Glutamatergic neuron (in vitro differentiated cells): ENCODE data around the gene GNG7. TPM values are rescaled to one million over a fixed set of nuclear protein-coding genes. Genes with fewer than 3 reads are reported as not detected.

Experiments used
- DNase-seq: peaks from one replicate; pipeline ENCODE4 v3.0.0; 2022
- H3K27ac Mint-ChIP-seq: one replicate; pipeline ENCODE4 v1.8.0; 2020; ENCODE audit warnings: mild to moderate bottlenecking, mixed read lengths, inconsistent platforms; ENCODE audit not compliant: unreplicated experiment
- H3K27me3 Mint-ChIP-seq: one replicate; pipeline ENCODE4 v1.8.0; 2020; ENCODE audit warnings: mild to moderate bottlenecking, moderate library complexity, mixed read lengths, inconsistent platforms; ENCODE audit not compliant: unreplicated experiment
- H3K36me3 Mint-ChIP-seq: one replicate; pipeline ENCODE4 v1.8.0; 2020; ENCODE audit warnings: mild to moderate bottlenecking, mixed read lengths, inconsistent platforms; ENCODE audit not compliant: unreplicated experiment
- H3K4me1 Mint-ChIP-seq: one replicate; pipeline ENCODE4 v1.8.0; 2020; ENCODE audit warnings: mild to moderate bottlenecking, low read depth, mixed read lengths, inconsistent platforms; ENCODE audit not compliant: unreplicated experiment
- H3K4me3 Mint-ChIP-seq: one replicate; pipeline ENCODE4 v1.8.0; 2020; ENCODE audit warnings: mild to moderate bottlenecking, mixed read lengths, inconsistent platforms; ENCODE audit not compliant: unreplicated experiment
- H3K9me3 Mint-ChIP-seq: one replicate; pipeline ENCODE4 v1.8.0; 2020; ENCODE audit warnings: mild to moderate bottlenecking, moderate library complexity, mixed read lengths, inconsistent platforms; ENCODE audit not compliant: unreplicated experiment
- total RNA-seq: library from RNA; stranded (reverse); fragmentation: NEBNext Ultra II Directional; extraction: Animal tissue kit (Norgen Biotek cat#: 25700); gene quantifications from one replicate; pipeline ENCODE4 v1.2.1, GENCODE V29; 2021; ENCODE audit not compliant: unreplicated experiment
- TF ChIP-seq, protein P1 (sequence below): fragments of 200-600 bp; sonication (generic); IDR thresholded peaks from one replicate; pipeline ENCODE4 v1.5.0; 2021; ENCODE audit not compliant: partially characterized antibody, unreplicated experiment

GNG7 gene
- total RNA-seq, 1 donor from 2014 or later: 8.0 TPM

DNA sequence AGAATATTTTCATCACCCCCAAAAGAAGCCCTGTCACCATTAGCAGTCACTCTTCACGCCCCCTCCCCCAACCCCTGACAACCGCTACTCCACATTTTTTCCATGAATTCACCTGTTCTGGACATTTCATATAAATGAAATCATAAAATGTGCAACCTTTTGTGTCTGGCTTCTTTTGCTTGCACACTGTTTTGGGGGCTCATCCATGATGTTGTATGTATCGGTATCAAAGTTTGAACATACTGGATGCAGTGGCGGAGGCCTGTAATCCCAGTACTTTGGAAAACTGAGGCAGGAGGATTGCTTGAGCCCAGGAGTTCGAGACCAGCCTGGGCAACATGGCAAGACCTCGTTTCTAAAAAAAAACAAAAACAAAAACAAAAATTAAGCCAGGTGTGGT lies 219.4 kb downstream of the GNG7 start:
- TF ChIP-seq, protein P1, sequence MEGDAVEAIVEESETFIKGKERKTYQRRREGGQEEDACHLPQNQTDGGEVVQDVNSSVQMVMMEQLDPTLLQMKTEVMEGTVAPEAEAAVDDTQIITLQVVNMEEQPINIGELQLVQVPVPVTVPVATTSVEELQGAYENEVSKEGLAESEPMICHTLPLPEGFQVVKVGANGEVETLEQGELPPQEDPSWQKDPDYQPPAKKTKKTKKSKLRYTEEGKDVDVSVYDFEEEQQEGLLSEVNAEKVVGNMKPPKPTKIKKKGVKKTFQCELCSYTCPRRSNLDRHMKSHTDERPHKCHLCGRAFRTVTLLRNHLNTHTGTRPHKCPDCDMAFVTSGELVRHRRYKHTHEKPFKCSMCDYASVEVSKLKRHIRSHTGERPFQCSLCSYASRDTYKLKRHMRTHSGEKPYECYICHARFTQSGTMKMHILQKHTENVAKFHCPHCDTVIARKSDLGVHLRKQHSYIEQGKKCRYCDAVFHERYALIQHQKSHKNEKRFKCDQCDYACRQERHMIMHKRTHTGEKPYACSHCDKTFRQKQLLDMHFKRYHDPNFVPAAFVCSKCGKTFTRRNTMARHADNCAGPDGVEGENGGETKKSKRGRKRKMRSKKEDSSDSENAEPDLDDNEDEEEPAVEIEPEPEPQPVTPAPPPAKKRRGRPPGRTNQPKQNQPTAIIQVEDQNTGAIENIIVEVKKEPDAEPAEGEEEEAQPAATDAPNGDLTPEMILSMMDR: no peak
- Mint-ChIP-seq H3K4me3 (no peak overlapping the region), H3K36me3 (peaks cover 7% of the 10 kb centered on the region), H3K27me3 (peaks cover 21% of the 10 kb centered on the region), H3K4me1 (peaks cover 3% of the 10 kb centered on the region), H3K9me3 (peaks cover 1% of the 10 kb centered on the region), H3K27ac (no peak overlapping the region)
- no peak for DNase-seq

DNA sequence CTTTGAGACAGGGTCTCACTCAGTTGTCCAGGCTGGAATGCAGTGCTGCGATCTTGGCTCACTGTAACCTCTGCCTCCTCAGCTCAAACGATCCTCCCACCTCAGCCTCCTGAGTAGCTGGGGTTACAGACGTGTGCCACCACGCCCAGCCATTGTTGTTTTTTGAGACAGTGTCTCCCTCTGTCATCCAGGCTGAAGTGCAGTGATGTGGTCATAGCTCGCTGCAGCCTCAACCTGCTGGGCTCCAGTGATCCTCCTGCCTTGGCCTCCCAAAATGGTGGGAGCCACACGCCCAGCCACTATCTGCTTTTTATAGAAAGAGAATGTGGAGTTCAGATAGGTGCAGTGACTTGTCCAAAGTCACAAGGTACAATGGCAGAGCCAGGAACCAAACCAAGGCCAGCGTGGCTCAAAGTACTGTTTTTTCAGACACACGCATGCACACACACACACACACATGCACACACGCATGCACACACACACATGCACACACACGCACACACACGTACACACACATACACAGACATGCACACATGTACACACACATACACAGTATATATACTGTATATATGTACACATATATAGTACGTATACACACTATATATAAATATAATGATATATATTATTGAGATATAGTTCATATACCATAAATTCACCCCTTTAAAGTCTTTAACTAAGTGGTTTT lies 220.0 kb downstream of the GNG7 start:
- peaks cover 17% of the 10 kb centered on the region for H3K27me3 Mint-ChIP-seq
- H3K9me3 Mint-ChIP-seq: peaks cover 1% of the 10 kb centered on the region
- DNase-seq: no peak

DNA sequence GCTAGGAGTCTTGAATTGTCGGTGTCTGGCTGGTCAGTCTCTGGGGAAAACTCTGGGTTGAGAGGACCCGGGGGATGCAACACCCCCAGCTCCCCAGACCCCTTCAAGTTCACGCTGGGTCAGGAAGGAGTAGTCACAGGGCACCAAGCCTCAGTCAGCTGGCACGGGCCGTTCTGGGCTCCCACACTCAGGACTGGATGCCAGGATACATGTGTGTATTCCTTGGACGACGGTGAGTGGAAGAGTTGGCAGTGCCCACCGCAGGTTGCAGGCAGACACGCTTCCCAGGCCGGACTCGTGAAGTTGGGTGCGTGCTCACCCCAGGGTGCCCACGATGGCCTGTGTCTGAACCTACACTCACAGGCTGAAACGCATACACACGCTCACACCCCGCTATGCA lies 221.0 kb downstream of the GNG7 start:
- Mint-ChIP-seq H3K27ac (no peak overlapping the region), H3K4me3 (no peak overlapping the region), H3K27me3 (peaks cover 17% of the 10 kb centered on the region), H3K36me3 (peaks cover 7% of the 10 kb centered on the region), H3K9me3 (peaks cover 1% of the 10 kb centered on the region), H3K4me1 (peaks cover 3% of the 10 kb centered on the region)
- TF ChIP-seq, protein P1: no peak
- no peak for DNase-seq

More for the DNA sequence above, 220.0 kb downstream of the GNG7 start:
- H3K4me3 Mint-ChIP-seq: no peak overlapping the region
- no peak overlapping the region for H3K27ac Mint-ChIP-seq
- TF ChIP-seq, protein P1: no peak
- peaks cover 3% of the 10 kb centered on the region for H3K4me1 Mint-ChIP-seq
- peaks cover 7% of the 10 kb centered on the region for H3K36me3 Mint-ChIP-seq

DNA sequence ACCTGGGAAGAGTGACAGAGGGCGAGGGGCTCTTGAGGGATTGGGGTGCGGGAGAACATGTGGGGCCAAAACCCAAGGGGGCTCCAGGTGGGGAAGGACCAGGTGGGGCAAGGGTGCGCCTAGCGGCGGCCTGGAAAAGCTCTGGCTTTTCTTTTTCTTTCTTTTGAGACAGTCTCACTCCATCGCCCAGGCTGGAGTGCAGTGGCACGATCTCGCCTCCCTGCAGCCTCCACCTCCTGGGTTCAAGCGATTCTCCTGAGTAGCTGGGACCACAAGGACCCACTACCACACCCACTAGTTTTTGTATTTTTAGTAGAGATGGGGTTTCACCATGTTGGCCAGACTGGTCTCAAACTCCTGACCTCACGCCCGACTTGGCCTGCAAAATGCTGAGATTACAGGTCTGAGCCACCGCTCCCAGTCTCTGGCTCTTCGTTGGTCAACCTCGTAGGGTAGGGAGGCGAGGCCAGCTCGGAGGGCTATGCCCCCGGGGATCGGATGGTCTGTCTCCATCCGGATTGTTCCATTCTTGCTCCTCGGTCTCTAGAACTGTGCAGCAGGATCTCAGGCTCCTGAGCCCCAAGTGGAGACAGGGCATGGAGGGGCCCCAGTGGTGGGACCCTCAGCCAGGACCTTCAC lies 222.8 kb downstream of the GNG7 start:
- TF ChIP-seq, protein P1: peak; percentile 25
- Mint-ChIP-seq H3K4me1 (peaks cover 3% of the 10 kb centered on the region), H3K4me3 (no peak overlapping the region), H3K36me3 (peaks cover 7% of the 10 kb centered on the region), H3K9me3 (peaks cover 1% of the 10 kb centered on the region), H3K27me3 (peaks cover 23% of the 10 kb centered on the region), H3K27ac (no peak overlapping the region)
- no peak for DNase-seq
